ENCODE measurements around the gene RABGAP1L. TPM values are rescaled to one million over a fixed set of nuclear protein-coding genes. Genes with fewer than 3 reads are reported as not detected.

Gene RABGAP1L
- total and polyA plus RNA-seq, 2 of the 4 experiments (the other 2 are of a cell fraction), result 7.9 to 26.7 TPM

DNA sequence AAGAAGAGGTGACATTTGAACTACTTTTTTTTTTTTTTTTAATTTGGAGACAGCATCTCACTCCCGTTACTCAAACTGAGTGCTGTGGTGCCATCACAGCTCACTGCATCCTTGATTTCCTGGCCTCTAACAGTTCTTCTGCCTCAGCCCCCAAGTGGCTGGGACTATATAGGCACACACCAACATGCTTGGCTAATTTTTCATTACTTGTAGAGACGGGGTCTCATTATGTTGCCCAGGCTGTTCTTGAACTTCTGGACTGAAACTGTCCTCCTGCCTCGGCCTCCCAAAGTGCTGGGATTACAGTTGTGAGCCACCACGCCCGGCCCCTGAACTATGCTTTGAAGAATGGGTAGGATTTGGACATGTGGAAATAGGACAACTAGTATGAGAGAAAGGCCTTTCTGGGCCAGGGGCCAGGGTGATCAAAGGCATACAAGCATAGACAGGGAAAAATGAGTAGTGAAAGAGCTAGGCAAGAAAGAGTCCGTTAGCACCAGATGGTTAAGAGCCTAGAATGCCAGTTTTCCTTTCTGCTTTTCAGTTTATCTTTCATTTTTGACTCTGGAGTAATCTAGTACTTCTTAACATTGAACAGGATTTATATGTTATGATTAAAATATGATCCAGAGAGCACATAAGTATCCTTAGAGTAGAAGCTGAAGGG, 6.3 kb downstream of the RABGAP1L start:
- Histone ChIP-seq H3K9me1 (ENCODE audit: insufficient read depth, low read length) (no peaks in the 10 kb centered on the region), H3K4me3 (ENCODE audit: insufficient read depth, low read depth, low read length) (no peak overlapping the region), H3K79me1 (ENCODE audit: low read depth in 1 of 2, low read length in 2 of 2) (peaks cover 5 to 10% of the 10 kb centered on the region in 2 experiments), H3K9me3 (ENCODE audit: control insufficient read depth, insufficient read depth, low read length) (no peaks in the 10 kb centered on the region), H4K8ac (ENCODE audit: low read depth in 2 of 2, low read length in 2 of 2) (no peak overlapping the region), H3K9ac (ENCODE audit: low read depth, low read length) (no peak overlapping the region), H4K5ac (ENCODE audit: low read depth, low read length) (no peak overlapping the region), H3K27me3 (ENCODE audit: control insufficient read depth, insufficient read depth, low read length) (no peaks in the 10 kb centered on the region), H3K4ac (ENCODE audit: low read depth, low read length) (no peak overlapping the region), H3K4me2 (ENCODE audit: low read depth, low read length) (no peak overlapping the region), H3K14ac (replicated peaks; ENCODE audit: low read depth, low read length) (no peak overlapping the region), H2BK5ac (ENCODE audit: low read depth, low read length, poor library complexity, severe bottlenecking) (no peak overlapping the region), H2AK9ac (replicated peaks; ENCODE audit: low read depth, low read length, poor library complexity) (no peak overlapping the region), H3K27ac (ENCODE audit: insufficient read depth, low read length) (no peak overlapping the region), H3K4me1 (ENCODE audit: control insufficient read depth, insufficient read depth, low read length) (no peaks in the 10 kb centered on the region), H2AK5ac (ENCODE audit: low read depth, low read length) (no peak overlapping the region), H3K56ac (ENCODE audit: extremely low read depth, insufficient read depth, low read length) (no peak overlapping the region), H3K36me3 (ENCODE audit: control insufficient read depth, insufficient read depth, low read length) (no peaks in the 10 kb centered on the region), H4K20me1 (ENCODE audit: insufficient read depth, low read length) (no peaks in the 10 kb centered on the region), H2BK120ac (ENCODE audit: low read depth, low read length) (no peak overlapping the region), H3K23ac (ENCODE audit: low read depth, low read length) (no peak overlapping the region), H3K18ac (ENCODE audit: low read depth, low read length) (no peak overlapping the region), H2AFZ (replicated peaks; ENCODE audit: low read length, poor library complexity) (no peak overlapping the region), H4K91ac (ENCODE audit: insufficient read depth, low read depth, low read length) (no peak overlapping the region), H2BK20ac (ENCODE audit: low read depth, low read length) (no peak overlapping the region), H2BK15ac (ENCODE audit: low read depth, low read length) (no peak overlapping the region)
- TF ChIP-seq FOS (IDR thresholded peaks at IDR 0.05; ENCODE audit: low read depth, low read length), result no peak
- TF ChIP-seq NFE2L2 (IDR thresholded peaks at IDR 0.05; ENCODE audit: low read depth, low read length), result no peak
- TF ChIP-seq RCOR1 (IDR thresholded peaks at IDR 0.05; ENCODE audit: insufficient replicate concordance, low read length), result no peak
- TF ChIP-seq, protein P1, sequence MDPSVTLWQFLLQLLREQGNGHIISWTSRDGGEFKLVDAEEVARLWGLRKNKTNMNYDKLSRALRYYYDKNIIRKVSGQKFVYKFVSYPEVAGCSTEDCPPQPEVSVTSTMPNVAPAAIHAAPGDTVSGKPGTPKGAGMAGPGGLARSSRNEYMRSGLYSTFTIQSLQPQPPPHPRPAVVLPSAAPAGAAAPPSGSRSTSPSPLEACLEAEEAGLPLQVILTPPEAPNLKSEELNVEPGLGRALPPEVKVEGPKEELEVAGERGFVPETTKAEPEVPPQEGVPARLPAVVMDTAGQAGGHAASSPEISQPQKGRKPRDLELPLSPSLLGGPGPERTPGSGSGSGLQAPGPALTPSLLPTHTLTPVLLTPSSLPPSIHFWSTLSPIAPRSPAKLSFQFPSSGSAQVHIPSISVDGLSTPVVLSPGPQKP (IDR thresholded peaks at IDR 0.05; ENCODE audit: borderline replicate concordance, low read depth, low read length), result no peak
- no peak for TF ChIP-seq CEBPB (IDR thresholded peaks at IDR 0.05; ENCODE audit: low read depth, low read length)
- no peak for TF ChIP-seq USF2 (IDR thresholded peaks at IDR 0.05; ENCODE audit: low read depth, low read length)
- TF ChIP-seq SMC3 (IDR thresholded peaks at IDR 0.05; ENCODE audit: low read depth, low read length), result no peak
- TF ChIP-seq, protein P2, sequence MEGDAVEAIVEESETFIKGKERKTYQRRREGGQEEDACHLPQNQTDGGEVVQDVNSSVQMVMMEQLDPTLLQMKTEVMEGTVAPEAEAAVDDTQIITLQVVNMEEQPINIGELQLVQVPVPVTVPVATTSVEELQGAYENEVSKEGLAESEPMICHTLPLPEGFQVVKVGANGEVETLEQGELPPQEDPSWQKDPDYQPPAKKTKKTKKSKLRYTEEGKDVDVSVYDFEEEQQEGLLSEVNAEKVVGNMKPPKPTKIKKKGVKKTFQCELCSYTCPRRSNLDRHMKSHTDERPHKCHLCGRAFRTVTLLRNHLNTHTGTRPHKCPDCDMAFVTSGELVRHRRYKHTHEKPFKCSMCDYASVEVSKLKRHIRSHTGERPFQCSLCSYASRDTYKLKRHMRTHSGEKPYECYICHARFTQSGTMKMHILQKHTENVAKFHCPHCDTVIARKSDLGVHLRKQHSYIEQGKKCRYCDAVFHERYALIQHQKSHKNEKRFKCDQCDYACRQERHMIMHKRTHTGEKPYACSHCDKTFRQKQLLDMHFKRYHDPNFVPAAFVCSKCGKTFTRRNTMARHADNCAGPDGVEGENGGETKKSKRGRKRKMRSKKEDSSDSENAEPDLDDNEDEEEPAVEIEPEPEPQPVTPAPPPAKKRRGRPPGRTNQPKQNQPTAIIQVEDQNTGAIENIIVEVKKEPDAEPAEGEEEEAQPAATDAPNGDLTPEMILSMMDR (conservative IDR thresholded peaks at IDR 0.05; ENCODE audit: low read depth, low read length), result no peak
- TF ChIP-seq MAZ (IDR thresholded peaks at IDR 0.05; ENCODE audit: borderline replicate concordance, low read depth, low read length), result no peak
- no peak for TF ChIP-seq RAD21 (IDR thresholded peaks at IDR 0.05; ENCODE audit: low read length)
- no peak for TF ChIP-seq MAFK (IDR thresholded peaks at IDR 0.05; ENCODE audit: low read depth, low read length)
- TF ChIP-seq MXI1 (IDR thresholded peaks at IDR 0.05; ENCODE audit: borderline replicate concordance, low read depth, low read length), result no peak
- no peak for TF ChIP-seq RFX5 (IDR thresholded peaks at IDR 0.05; ENCODE audit: low read depth, low read length)
- POLR2A ChIA-PET (ENCODE audit: unreplicated experiment), result no interaction called here
- CTCF ChIA-PET, result interaction anchor here (0.6 kb wide), 1 partner anchor 450 kb away, joined by 7 read pairs; no protein-coding TSS in a partner anchor
- no CpG with 5 or more reads among the region's 6 CpGs for WGBS, 2 experiments (ENCODE audit: extremely low coverage in 2 of 2, insufficient read length in 1 of 2)
- dilution Hi-C loops (cut with HindIII; ENCODE audit: low sequenced_read_pairs, unreplicated experiment), result no loop called here
- no TSS peak for BruUV-seq (replicated peaks)
- in situ Hi-C loops (cut with MboI; ENCODE audit: low sequenced_read_pairs), result no loop called here
- intact Hi-C loops (cut with micrococcal nuclease), result no loop called here
- no peak for ATAC-seq (ENCODE audit: low read depth)
- DNase-seq, result no peak
